ENCODE measurements around the gene MANSC1.
"Not testable (repeated sequence)": the region's sequence is repeated elsewhere in the genome, so short reads cannot be mapped to it uniquely, and the experiment has no call there.

Gene MANSC1

GRCh38 chr12:12364787-12365445 lies 14.9 kb upstream of the MANSC1 start:
- H3K4me3 ChIP-seq (ENCODE audit: low read depth, low read length) = no peak overlapping the region

GRCh38 chr12:12358528-12358927 lies 8.5 kb upstream of the MANSC1 start:
- no peaks in the 10 kb centered on the region for H3K27me3 ChIP-seq (ENCODE audit: insufficient read depth, low read length)
- H3K4me3 ChIP-seq (ENCODE audit: low read depth, low read length) = peak overlapping the region; percentile 97
- H2AFZ ChIP-seq (ENCODE audit: low read length, unreplicated experiment) = peak overlapping the region; percentile 89
- peaks cover 12% of the 10 kb centered on the region for H3K4me1 ChIP-seq (ENCODE audit: control insufficient read depth, insufficient read depth, low read length, unreplicated experiment)
- 0 out of 2 replicates have a peak, but pooled peaks cover 3% of the 10 kb centered on the region for H3K36me3 ChIP-seq (ENCODE audit: insufficient read depth, low read length)
- no peak overlapping the region for H3K27ac ChIP-seq (ENCODE audit: low read depth, low read length)
- H3K79me2 ChIP-seq (ENCODE audit: control insufficient read depth, insufficient read depth, low read length, unreplicated experiment) = peaks cover 14% of the 10 kb centered on the region

More at GRCh38 chr12:12364787-12365445, 14.9 kb upstream of the MANSC1 start:
- H3K4me1 ChIP-seq (ENCODE audit: control insufficient read depth, insufficient read depth, low read length, unreplicated experiment) = no peaks in the 10 kb centered on the region
- H3K36me3 ChIP-seq (ENCODE audit: insufficient read depth, low read length) = 0 out of 2 replicates have a peak, but pooled peaks cover 3% of the 10 kb centered on the region
- no peaks in the 10 kb centered on the region for H3K79me2 ChIP-seq (ENCODE audit: control insufficient read depth, insufficient read depth, low read length, unreplicated experiment)
- no peak overlapping the region for H2AFZ ChIP-seq (ENCODE audit: low read length, unreplicated experiment)
- no peak overlapping the region for H3K27ac ChIP-seq (ENCODE audit: low read depth, low read length)
- H3K27me3 ChIP-seq (ENCODE audit: insufficient read depth, low read length) = no peaks in the 10 kb centered on the region

GRCh38 chr12:12357719-12358461 lies 7.8 kb upstream of the MANSC1 start:
- 0 out of 2 replicates have a peak, but pooled peaks cover 1% of the 10 kb centered on the region for H3K36me3 ChIP-seq (ENCODE audit: insufficient read depth, low read length)
- no peaks in the 10 kb centered on the region for H3K27me3 ChIP-seq (ENCODE audit: insufficient read depth, low read length)
- H2AFZ ChIP-seq (ENCODE audit: low read length, unreplicated experiment) = peak overlapping the region; percentile 89
- peak overlapping the region; percentile 45 for H3K27ac ChIP-seq (ENCODE audit: low read depth, low read length)
- H3K4me3 ChIP-seq (ENCODE audit: low read depth, low read length) = peak overlapping the region; percentile 97
- peaks cover 14% of the 10 kb centered on the region for H3K79me2 ChIP-seq (ENCODE audit: control insufficient read depth, insufficient read depth, low read length, unreplicated experiment)
- peaks cover 12% of the 10 kb centered on the region for H3K4me1 ChIP-seq (ENCODE audit: control insufficient read depth, insufficient read depth, low read length, unreplicated experiment)

GRCh38 chr12:12356896-12357718 lies 7.1 kb upstream of the MANSC1 start, which contains the start of gene BORCS5:
BORCS5 (plus strand) TSS chr12:12357078; CDS start chr12:12357452, 374 bp downstream.
- H3K27me3 ChIP-seq (ENCODE audit: insufficient read depth, low read length) = no peaks in the 10 kb centered on the region
- no peaks in the 10 kb centered on the region for H3K36me3 ChIP-seq (ENCODE audit: insufficient read depth, low read length)
- peaks cover 12% of the 10 kb centered on the region for H3K4me1 ChIP-seq (ENCODE audit: control insufficient read depth, insufficient read depth, low read length, unreplicated experiment)
- peaks cover 14% of the 10 kb centered on the region for H3K79me2 ChIP-seq (ENCODE audit: control insufficient read depth, insufficient read depth, low read length, unreplicated experiment)
- peak within 1 kb of the TSS; percentile 45 for H3K27ac ChIP-seq (ENCODE audit: low read depth, low read length)
- H3K4me3 ChIP-seq (ENCODE audit: low read depth, low read length) = peak within 1 kb of the TSS; percentile 97
- H2AFZ ChIP-seq (ENCODE audit: low read length, unreplicated experiment) = peak within 1 kb of the TSS; percentile 89

- Histone ChIP-seq H3K27me3 (ENCODE audit: insufficient read depth, low read length) (no peaks in the 10 kb centered on the region), H3K79me2 (ENCODE audit: control insufficient read depth, insufficient read depth, low read length, unreplicated experiment) (peaks cover 14% of the 10 kb centered on the region), H3K36me3 (ENCODE audit: insufficient read depth, low read length) (no peaks in the 10 kb centered on the region), H3K4me3 (ENCODE audit: low read depth, low read length) (peak overlapping the region; percentile 97), H3K4me1 (ENCODE audit: control insufficient read depth, insufficient read depth, low read length, unreplicated experiment) (peaks cover 12% of the 10 kb centered on the region), H3K27ac (ENCODE audit: low read depth, low read length) (no peak overlapping the region), H2AFZ (ENCODE audit: low read length, unreplicated experiment) (peak overlapping the region; percentile 89)
Measured at GRCh38 chr12:12356467-12356895, 6.4 kb upstream of the MANSC1 start.

- Histone ChIP-seq H3K79me2 (ENCODE audit: control insufficient read depth, insufficient read depth, low read length, unreplicated experiment) (peaks cover 11% of the 10 kb centered on the region), H2AFZ (ENCODE audit: low read length, unreplicated experiment) (no peak overlapping the region), H3K36me3 (ENCODE audit: insufficient read depth, low read length) (no peaks in the 10 kb centered on the region), H3K27ac (ENCODE audit: low read depth, low read length) (no peak overlapping the region), H3K4me1 (ENCODE audit: control insufficient read depth, insufficient read depth, low read length, unreplicated experiment) (peaks cover 12% of the 10 kb centered on the region), H3K4me3 (ENCODE audit: low read depth, low read length) (no peak overlapping the region), H3K27me3 (ENCODE audit: insufficient read depth, low read length) (no peaks in the 10 kb centered on the region)
Measured at GRCh38 chr12:12353807-12354206, 3.8 kb upstream of the MANSC1 start.

- Histone ChIP-seq H3K4me3 (ENCODE audit: low read depth, low read length) (no peak overlapping the region), H3K27me3 (ENCODE audit: insufficient read depth, low read length) (no peaks in the 10 kb centered on the region), H2AFZ (ENCODE audit: low read length, unreplicated experiment) (no peak overlapping the region), H3K27ac (ENCODE audit: low read depth, low read length) (no peak overlapping the region), H3K79me2 (ENCODE audit: control insufficient read depth, insufficient read depth, low read length, unreplicated experiment) (peaks cover 6% of the 10 kb centered on the region), H3K36me3 (ENCODE audit: insufficient read depth, low read length) (no peaks in the 10 kb centered on the region), H3K4me1 (ENCODE audit: control insufficient read depth, insufficient read depth, low read length, unreplicated experiment) (peaks cover 9% of the 10 kb centered on the region)
Measured at GRCh38 chr12:12353276-12353675, 3.2 kb upstream of the MANSC1 start.

- H3K27me3 ChIP-seq (ENCODE audit: insufficient read depth, low read length); H3K79me2 ChIP-seq (ENCODE audit: control insufficient read depth, insufficient read depth, low read length, unreplicated experiment); H3K4me3 ChIP-seq (ENCODE audit: low read depth, low read length); H3K4me1 ChIP-seq (ENCODE audit: control insufficient read depth, insufficient read depth, low read length, unreplicated experiment); H3K36me3 ChIP-seq (ENCODE audit: insufficient read depth, low read length); H3K27ac ChIP-seq (ENCODE audit: low read depth, low read length); H2AFZ ChIP-seq (ENCODE audit: low read length, unreplicated experiment): not testable (repeated sequence)
Measured at GRCh38 chr12:12351468-12352185, 1.6 kb upstream of the MANSC1 start.

GRCh38 chr12:12350868-12351463 lies 924 bp upstream of the MANSC1 start:
- Histone ChIP-seq H3K36me3 (ENCODE audit: insufficient read depth, low read length) (no peaks in the 10 kb centered on the region), H3K4me1 (ENCODE audit: control insufficient read depth, insufficient read depth, low read length, unreplicated experiment) (no peaks in the 10 kb centered on the region), H2AFZ (ENCODE audit: low read length, unreplicated experiment) (no peak overlapping the region), H3K4me3 (ENCODE audit: low read depth, low read length) (no peak overlapping the region; the same call in 1 of the 2 replicates), H3K27ac (ENCODE audit: low read depth, low read length) (no peak overlapping the region), H3K79me2 (ENCODE audit: control insufficient read depth, insufficient read depth, low read length, unreplicated experiment) (no peaks in the 10 kb centered on the region), H3K27me3 (ENCODE audit: insufficient read depth, low read length) (no peaks in the 10 kb centered on the region)
